ENCODE measurements around the gene GARS1.
"Not testable (repeated sequence)": the region's sequence is repeated elsewhere in the genome, so short reads cannot be mapped to it uniquely, and the experiment has no call there.

GARS1 gene

DNA sequence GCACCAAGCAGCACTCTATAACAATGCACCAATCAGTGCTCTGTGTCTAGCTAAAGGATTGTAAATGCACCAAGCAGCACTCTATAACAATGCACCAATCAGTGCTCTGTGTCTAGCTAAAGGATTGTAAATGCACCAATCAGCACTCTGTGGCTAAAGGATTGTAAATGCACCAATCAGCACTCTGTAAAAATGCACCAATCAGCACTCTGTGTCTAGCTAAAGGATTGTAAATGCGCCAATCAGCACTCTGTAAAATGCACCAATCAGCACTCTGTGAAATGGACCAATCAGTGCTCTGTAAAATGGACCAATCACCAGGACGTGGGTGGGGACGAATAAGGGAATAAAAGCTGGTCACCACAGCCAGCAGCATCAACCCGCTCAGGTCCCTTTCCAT, 24.4 kb upstream of the GARS1 start:
- not testable (repeated sequence) for H3K4me3 ChIP-seq, H3K27ac ChIP-seq

DNA sequence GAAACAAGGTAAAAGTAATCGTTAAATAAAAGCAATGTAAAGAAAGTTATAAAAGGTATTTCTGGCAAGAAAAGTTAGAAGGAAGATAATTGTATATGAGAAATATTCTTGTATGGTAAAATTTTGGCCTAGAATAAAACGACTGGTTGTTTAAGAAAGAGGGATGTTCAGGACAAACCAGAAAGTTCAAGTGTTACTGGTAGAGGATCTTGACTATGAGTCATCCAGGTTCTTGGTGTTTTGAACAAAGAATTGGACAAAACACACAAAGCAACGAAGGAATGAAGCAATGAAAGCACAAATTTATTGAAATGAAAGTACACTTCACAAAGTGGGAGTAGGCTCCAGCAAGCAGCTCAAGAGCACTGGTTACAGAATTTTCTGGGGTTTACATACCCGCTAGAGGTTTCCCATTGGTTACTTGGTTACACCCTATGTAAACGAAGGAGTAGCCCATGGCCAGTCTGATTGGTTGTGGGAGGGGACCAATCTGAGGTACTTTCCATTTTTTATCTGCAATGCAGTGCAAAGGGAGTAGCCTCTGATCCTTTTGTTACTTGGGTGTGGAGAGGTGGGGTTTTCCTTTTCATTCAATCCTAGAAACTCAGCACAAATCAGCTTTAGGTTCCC, 22.4 kb upstream of the GARS1 start:
- Histone ChIP-seq H3K4me3 (no peak overlapping the region), H3K27ac (no peak overlapping the region)

- no peak overlapping the region for H3K27ac ChIP-seq
These were observed 18.8 kb upstream of the GARS1 start for GRCh38 chr7:30575910-30576309.

DNA sequence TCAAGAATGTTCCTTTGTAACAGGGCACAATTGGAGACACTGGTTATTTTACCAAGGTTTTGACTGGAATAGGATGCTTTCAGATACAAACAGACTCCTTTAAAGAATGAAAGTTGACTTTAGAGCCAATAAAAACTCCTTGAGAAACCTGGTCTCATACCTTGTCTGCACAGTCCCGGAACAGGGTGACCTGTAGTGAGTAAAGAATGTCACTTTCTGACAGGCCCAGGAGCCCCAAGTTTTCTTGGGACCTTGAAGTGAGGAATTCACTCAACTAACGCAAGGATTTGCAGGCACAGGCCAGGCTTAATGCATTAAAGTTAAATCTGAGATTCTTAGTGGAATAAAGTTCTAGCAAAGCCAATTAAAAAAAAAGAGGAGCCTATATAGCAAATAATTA, 11.5 kb upstream of the GARS1 start:
- no peak overlapping the region for H3K4me3 ChIP-seq
- no peak overlapping the region for H3K27ac ChIP-seq

More at GRCh38 chr7:30575910-30576309, 18.8 kb upstream of the GARS1 start:
- no peak overlapping the region for H3K4me3 ChIP-seq

DNA sequence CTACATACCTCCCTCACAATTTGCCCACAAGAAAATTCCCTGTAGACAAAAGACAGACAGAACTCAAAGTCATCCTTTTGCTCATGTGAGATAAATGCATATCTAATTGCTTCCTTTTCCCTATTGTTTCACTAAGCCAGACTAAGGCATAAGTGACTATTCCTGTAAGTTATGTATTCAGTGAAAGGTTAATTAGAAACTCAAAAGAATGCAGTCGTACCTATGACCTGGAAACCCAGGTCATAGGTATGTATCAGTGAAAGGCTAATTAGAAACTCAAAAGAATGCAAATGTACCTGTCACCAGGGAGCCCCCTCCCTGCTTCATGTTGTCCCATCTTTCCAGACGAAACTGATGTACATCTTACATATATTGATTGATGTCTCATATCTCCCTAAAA, 10.3 kb upstream of the GARS1 start:
- no peak overlapping the region for H3K4me3 ChIP-seq
- H3K27ac ChIP-seq: no peak overlapping the region

DNA sequence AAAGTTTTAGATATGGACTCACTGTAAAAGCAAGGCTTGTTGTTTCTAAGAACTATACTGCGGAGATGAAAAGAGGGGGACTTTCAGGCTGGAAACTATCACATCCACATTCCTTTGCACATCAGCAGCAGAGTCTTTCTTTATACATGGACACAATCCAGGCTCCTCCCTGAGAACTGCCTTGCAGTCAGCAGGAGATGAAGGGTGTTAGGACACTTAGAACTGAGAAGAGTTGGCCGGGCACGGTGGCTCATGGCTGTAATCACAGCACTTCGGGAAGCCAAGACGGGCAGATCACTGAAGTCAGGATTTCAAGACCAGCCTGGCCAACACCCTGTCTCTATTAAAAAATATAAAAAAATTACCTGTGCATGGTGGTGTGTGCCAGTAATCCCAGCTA, 9.7 kb upstream of the GARS1 start:
- H3K27ac ChIP-seq: no peak overlapping the region
- H3K4me3 ChIP-seq: no peak overlapping the region

DNA sequence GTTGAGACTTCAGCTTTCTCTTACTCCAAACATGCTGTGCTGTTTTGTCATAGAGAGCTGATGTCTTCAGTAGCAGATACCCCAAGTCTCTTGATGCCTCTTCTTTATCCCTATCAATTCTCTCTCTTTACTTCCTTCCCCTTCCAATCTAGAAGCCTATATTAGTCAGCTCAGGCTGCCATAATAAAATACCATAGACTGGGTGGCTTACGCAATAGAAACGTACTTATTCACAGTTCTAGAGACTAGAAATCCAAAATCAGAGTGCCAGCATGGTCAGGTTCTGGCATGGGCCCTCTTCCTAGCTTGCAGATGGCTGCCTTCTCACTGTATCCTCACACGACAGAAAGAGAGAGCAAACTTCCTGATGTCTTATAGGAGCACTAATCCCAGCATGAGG, 9.0 kb upstream of the GARS1 start:
- H3K4me3 ChIP-seq: no peak overlapping the region

GRCh38 chr7:30587547-30587946, 7.1 kb upstream of the GARS1 start:
- H3K27ac ChIP-seq, H3K4me3 ChIP-seq: not testable (repeated sequence)

More for the DNA sequence above, 9.0 kb upstream of the GARS1 start:
- H3K27ac ChIP-seq: no peak overlapping the region

DNA sequence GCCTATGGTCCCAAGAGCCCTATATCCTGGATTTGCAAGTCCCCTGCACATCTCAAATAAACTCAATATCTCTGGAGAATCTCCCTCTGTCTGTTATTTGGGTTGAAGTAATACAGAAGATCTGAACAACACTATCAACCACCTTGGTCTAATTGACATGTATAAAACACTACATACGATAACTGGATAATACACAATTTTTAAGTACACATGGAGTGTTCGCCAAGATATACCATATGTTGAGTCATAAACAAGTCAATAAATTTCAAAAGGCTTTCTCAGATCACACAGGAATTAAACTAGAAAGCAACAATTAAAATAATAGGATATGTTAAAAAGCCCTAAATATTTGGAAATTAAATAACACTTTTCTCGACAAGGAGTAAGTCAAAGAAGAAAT, 5.6 kb upstream of the GARS1 start:
- no peak overlapping the region for H3K27ac ChIP-seq
- H3K4me3 ChIP-seq: no peak overlapping the region

DNA sequence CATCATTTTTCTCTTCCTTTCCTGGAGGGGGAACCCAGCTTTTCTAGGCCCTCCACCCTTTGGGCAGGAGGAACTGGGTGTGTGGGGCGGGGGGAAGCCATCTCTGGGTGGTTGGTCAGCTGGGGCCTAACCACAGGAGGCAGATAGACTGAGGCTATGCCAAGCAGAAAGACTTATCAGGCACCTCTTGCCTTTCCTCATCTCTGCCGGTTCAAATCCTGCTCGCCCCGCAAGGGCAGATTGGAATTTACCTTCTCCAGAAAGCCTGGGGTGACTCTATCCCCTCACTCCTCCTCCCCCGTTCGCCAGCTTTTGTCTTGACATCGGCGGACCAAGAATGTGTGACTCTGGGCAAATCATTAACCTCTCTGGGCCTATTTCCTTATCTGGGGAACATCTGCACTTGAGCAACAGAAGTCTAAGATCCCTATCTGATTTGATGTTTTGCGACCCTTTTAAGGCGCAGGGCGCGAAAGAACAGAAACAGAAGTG, 584 bp upstream of the GARS1 start:
- peak overlapping the region; percentile 7 to 98 (median 95) for H3K27ac ChIP-seq
- H3K4me3 ChIP-seq: peak overlapping the region; percentile 59 to 98 (median 90)

DNA sequence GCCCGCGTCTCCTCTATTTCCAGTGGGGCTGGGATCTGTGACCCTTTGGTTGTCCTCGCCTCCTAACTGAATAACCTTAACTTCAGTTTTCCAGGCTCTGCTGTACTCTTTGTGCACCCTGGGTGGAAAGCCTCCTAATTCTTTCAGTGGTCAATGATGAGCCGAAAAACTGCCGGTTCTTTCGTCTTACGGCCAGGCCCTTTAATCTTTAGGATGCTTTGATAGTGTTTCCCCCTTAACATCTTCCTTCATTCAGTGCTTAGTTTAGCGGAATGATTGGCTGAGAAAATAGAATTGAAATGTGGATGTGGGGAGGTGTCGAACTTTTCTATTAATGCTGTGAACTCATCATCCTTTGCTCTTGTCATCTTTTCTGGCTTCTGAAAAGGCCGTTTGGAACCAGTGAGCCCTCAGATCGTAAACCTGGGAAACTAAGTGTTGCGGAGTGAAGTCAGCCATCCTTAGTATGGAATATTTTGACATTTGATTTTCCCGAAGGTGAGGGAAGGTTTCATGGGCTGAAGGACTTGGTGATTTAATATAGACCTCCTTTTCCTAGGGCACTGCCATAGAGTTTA, 847 bp downstream of the GARS1 start:
- H3K27ac ChIP-seq: peak overlapping the region in 20 of 21 experiments; percentile 78 to 98 (median 96)

GRCh38 chr7:30596014-30596641, 1.4 kb downstream of the GARS1 start:
- Histone ChIP-seq H3K4me3 (peak overlapping the region; percentile 59 to 98 (median 90)), H3K27ac (peak overlapping the region in 17 of 21 experiments; percentile 78 to 98 (median 96))

More for the DNA sequence above, 847 bp downstream of the GARS1 start:
- peak overlapping the region; percentile 59 to 98 (median 90) for H3K4me3 ChIP-seq

- H3K27ac ChIP-seq: peak overlapping the region in 5 of 21 experiments; percentile 95 to 98 (median 98)
These were observed 2.0 kb downstream of the GARS1 start for GRCh38 chr7:30596721-30597120.

DNA sequence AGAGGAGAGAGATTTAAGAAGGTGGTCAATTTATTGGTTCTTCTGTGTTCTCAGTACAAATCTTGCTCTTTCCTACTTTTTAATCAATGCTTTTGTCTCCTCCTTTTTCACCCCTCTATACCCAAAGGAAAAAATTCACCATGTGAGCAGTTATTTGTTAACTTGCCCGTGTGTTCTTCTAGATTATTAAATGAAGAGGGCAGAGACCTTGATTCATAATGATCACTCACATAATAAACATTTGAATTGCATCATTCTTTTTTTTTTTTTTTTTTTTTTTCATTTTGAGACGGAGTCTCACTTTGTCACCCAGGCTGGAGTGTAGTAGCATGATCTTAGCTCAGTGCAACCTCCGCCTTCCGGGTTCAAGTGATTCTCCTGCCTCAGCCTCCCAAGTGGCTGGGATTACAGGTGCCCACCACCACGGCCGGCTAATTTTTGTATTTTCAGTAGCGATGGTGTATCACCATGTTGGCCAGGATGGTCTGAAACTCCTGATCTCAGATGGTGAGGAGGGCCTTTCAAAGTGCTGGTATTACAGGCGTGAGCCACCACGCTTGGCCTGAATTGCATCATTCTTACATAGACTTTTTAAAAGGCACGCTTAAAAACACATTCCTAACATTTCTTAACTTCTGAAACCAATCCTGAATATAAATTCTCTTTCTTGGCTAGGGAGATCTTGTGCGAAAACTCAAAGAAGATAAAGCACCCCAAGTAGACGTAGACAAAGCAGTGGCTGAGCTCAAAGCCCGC, 3.6 kb downstream of the GARS1 start:
- no peak overlapping the region for H3K27ac ChIP-seq
- no peak overlapping the region for H3K4me3 ChIP-seq

More at GRCh38 chr7:30596721-30597120, 2.0 kb downstream of the GARS1 start:
- peak overlapping the region in 6 of 7 experiments; percentile 59 to 98 (median 92) for H3K4me3 ChIP-seq

- no peak overlapping the region for H3K27ac ChIP-seq
- H3K4me3 ChIP-seq: no peak overlapping the region
These were observed 10.2 kb downstream of the GARS1 start for GRCh38 chr7:30604901-30605300.

DNA sequence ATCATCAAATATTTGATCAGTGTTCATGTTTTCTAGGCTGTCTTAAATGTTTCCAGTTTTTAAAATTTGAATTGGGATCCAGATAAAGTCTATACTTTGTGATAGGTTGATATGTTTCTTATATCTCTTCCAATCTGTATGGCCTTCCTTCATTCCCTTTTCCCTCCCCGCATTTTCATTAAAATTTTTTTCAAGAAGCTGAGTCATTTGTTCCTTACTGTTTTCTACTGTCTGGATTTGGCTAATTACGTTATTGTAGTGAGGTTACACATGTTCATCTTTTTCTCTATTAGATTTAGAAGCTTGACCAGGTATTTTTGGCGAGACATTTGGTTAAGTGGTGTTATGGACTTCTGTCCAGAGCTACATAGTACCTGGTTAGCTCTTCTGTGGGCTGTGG, 11.2 kb downstream of the GARS1 start:
- Histone ChIP-seq H3K4me3 (no peak overlapping the region), H3K27ac (no peak overlapping the region)

DNA sequence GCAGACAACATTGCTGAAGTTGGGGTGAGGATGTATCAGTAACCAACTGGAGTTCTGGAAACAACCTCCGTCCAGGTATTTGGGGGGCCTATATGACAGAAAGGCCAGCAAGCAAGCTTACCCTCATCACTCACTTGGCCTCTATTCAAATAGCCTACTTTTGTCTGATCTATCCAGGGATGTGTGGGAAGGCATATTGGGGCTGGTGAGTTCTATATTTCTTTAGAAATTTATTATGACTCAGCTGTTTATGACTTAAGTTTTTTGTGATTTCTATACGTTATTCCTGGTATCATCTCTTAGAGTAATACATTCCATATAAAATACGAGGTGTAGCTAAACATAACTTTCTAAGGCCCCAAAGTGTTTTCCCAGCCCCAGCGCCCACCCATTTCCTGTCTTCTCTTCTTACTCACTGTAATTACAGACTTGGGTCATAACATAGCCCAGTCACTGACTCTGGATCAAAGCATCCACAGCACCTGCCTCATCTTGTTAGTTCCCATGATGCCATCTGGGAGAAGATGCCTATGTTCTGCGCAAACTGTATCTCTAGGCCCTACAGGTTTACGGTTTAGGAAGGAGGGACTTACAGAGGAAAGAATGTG, 18.1 kb downstream of the GARS1 start:
- Histone ChIP-seq H3K4me3 (no peak overlapping the region), H3K27ac (no peak overlapping the region)

DNA sequence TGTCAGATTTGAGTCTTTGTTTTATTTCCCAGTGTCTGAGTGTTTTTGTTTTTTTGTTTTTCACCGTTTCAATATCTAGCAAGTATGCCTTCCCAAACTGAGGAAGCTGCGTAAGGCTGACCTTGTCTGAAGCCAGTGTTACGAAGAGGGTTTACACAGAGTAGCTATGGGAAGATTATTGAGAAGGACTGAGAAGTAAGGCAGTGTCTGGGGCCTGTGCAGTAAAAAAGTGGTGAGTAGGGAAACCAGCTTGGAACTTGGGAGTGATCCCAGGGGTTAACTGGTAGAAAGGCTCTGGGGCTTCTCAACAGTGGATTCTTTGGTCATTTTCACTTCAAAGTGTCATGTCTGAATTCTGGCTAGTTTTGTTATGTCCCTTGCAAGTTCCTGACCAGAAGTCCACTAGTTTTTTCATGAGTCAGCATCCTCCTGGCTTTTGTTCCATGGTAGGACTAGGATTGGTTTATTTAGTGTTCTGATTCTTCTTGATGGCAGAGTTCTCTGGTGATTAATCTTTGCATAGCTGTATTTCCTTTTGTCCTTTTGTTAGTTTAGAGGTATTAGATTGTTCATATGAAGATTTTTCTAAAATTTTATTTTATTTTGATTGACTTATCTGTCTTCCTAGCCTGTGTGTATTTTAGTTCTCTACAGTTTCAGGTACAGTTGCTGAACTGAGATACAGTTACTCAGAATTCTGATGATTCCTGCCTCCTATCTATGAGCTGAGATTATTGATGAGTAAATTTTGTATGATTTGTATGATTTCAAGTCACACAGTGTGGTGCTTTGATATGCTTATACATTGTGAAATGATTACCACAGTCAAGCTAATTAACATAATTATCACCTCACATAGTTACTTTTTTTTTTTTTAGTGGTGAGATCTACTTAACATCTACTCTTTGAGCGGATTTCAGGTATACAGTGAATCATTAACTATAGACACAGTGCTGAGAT, 19.0 kb downstream of the GARS1 start:
- no peak overlapping the region for H3K4me3 ChIP-seq
- peak overlapping the region in 1 of 21 experiments; percentile 14 for H3K27ac ChIP-seq

GRCh38 chr7:30616318-30616717, 21.6 kb downstream of the GARS1 start:
- Histone ChIP-seq H3K27ac (no peak overlapping the region), H3K4me3 (no peak overlapping the region)
